A673 (cell line): ENCODE measurements around the gene ADGRG3.

Source experiments
- CTCF ChIP-seq: fragments of 300-800, 200-600 bp; sonication (generic); conservative IDR thresholded peaks from 2 replicates; pipeline ENCODE4 v1.5.1; 2017; ENCODE audit warnings: low read depth, mild to moderate bottlenecking, antibody characterized with exemption, low read length, moderate library complexity, mixed read lengths
- EZH2 ChIP-seq: fragments of 200-600 bp; sonication (generic); IDR thresholded peaks from 2 replicates; pipeline ENCODE4 v1.6.1; 2017; ENCODE audit warnings: borderline replicate concordance, low read depth, mild to moderate bottlenecking, mixed read lengths, antibody characterized with exemption, low read length; ENCODE audit not compliant: poor library complexity, severe bottlenecking

- TF ChIP-seq CTCF (no peak), EZH2 (no peak)
These were observed 6.6 kb upstream of the ADGRG3 start for GRCh38 chr16:57661510-57661909.
